Left renal cortex interstitium (tissue), 4 donors: ENCODE results near the gene RAMP3. TPM values are rescaled to one million over a fixed set of nuclear protein-coding genes. Genes with fewer than 3 reads are reported as not detected.
"Not testable (repeated sequence)": the region's sequence is repeated elsewhere in the genome, so short reads cannot be mapped to it uniquely, and the experiment has no call there.

Source experiments
- DNase-seq, 4 donors: peaks; one replicate each; pipeline ENCODE4 v3.0.0-alpha.2; 2013; ENCODE audit warnings: low read depth in 4 of 4, low spot score in 2 of 4, missing footprints in 1 of 4
- polyA plus RNA-seq, 4 donors: library from polyadenylated mRNA; unstranded; fragments of 120-200 nt; gene quantifications; one replicate each; pipeline ENCODE4 v1.2.1, GENCODE V29; 2013; ENCODE audit not compliant: insufficient read length in 4 of 4

Gene RAMP3
- polyA plus RNA-seq, 4 donors = 10.0 to 16.0 (median 13.8) TPM

DNA sequence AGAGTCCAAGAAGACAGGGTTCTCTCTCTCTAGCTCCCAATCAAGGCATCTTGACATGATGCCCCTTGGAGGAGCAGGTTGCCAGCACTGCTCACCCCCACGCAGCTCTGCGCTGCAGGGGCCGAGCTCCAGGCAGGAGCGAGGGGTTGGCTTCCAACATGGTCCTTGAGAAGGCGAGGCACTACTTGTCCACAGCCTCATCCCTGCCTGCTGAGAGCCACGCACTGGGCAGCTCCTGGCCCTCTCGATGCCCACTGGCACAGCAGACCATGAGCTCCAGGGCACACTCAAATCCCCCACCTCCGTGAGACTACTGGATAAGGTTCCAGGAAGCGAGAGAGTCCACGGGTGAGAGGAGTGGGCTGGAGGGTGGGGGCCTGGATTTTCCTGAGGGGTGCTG, 31.1 kb downstream of the RAMP3 start:
- DNase-seq = no peak

- no peak for DNase-seq
These were observed 31.8 kb downstream of the RAMP3 start for GRCh38 chr7:45189151-45189970.

- DNase-seq = no peak
These were observed 33.0 kb downstream of the RAMP3 start for GRCh38 chr7:45190406-45191165.

DNA sequence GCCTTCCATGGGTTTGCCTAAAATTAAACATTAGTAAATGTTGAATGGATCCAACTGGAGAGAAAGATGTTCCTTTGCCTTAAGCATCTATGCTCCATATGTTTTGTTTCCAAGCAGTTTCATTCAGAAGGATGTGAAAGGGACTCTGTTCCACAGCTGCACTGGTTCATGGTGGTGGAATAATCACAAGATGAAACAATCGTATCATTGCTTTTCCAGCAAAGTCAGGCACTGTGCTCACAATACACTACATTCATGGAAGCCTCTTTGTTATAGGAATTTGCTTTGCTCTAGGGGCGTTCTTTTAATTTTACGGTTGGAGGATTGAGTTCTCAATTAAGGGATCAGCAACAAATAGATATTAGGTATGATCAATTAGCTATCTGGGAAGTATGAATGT, 33.8 kb downstream of the RAMP3 start:
- no peak for DNase-seq

DNA sequence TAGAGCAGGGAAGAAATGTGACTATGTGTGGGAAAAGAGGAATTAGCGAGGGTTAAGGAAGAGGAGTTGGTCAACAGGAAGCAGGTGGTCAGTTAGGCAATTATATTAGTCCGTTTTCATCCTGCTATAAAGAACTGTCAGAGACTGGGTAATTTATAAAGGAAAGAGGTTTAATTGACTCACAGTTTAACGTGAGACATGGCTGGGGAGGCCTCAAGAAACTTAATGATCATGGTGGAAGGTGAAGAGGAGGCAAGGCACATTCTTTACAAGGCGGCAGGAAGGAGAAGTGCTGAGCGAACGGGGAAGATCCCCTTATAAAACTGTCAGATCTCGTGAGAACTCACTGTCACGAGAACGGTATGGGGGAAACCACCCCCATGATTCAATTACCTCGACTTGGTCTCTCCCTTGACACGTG, 35.0 kb downstream of the RAMP3 start:
- no peak for DNase-seq

DNA sequence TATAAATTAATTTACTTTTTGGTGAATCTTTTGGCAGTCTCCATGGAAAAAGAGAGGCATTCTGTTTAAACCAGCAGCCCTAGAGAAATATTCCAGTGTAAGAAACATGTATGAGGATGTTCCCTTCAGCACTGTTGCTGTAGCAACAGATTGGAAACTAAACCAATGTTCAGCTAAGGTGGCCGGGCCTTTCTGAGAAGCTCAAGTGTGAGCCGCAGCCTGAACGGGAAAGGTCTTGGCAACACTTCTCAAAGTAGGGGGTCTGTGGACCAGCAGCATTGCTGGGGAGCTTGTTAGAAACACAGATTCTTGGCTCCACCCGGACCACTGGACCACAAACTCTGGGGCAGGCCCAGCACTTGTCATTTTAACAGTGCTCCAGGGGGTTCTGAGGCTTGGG, 36.2 kb downstream of the RAMP3 start:
- DNase-seq = no peak

DNA sequence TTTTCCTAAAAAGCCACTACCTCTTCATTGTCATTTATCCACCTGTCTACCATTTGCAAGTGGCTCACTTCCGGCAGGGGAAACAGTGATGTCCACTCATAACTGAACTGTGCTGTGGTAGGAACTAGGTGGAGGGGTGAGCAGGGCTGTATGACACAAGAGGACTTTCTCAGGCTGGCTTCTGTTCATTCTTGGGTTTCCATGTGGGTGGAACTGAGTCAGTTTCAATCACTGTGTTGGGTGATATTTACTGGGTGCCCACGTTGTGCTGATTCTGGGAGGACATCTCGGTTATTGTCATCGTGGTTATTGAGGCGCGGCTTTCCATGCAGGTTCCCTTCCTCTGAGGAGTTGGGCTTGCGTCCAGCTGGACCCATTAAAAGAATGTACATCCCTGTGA, 38.8 kb downstream of the RAMP3 start:
- no peak for DNase-seq

- no peak for DNase-seq
These were observed 39.9 kb downstream of the RAMP3 start for GRCh38 chr7:45197461-45197860.

DNA sequence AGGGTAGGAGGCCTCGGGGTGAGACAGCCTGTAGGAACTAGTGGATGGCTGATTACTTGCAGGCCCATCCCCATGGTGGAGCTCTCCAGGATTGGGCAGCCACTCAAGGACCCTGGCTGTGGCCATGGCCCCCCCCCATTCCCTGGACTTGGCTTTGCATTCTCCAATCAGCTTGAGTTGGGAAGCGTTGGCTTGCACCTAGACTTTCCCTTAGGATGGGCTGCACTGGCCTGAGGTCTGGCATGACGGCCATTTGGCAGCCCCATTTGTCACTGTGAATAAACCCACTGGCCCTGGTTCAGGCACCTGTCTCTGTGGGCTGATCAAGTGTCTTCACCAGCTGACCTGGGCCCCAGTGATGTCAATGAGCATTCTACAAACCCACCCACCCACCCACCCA, 41.4 kb downstream of the RAMP3 start:
- DNase-seq = no peak

DNA sequence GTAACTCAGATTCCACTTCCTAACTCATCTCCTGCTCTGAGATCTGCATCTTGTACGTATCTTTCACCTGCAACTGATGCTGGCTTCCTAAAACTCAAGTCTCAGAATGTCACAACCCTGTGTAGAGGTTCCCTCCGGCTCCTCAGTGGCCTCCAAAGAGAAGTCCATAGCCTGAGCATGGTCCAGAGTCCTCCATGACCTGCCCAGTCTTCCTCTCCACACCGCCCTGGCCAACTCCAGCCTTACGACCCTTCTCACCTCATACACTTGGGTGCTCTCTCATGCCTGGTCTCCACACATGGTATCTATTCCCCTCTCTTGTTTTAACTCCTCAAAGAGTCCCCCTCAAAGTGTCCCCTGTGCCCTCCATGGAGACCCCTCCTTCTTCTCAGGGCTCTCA, 41.9 kb downstream of the RAMP3 start:
- DNase-seq = no peak

DNA sequence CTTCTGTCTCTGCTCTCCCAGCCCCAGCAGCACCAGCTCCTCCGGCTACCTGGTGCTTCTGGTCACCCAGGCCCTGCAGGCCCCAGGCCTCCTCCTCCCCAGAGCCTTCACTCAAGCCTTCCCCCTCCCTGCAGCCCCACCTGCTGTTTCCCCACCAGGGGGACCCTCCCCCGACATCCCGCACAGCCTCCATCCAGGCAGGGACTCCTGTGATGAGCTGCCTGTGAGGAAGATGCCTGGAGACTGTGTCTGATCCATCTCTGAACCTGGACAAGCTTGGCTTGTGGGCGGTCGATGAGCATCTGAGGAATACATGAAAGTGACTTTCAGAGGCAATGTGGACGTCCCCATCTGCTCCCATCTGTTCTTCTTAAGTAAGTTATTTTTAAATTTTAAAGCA, 45.0 kb downstream of the RAMP3 start:
- DNase-seq = no peak

- no peak for DNase-seq
These were observed 45.4 kb downstream of the RAMP3 start for GRCh38 chr7:45203036-45203435.

DNA sequence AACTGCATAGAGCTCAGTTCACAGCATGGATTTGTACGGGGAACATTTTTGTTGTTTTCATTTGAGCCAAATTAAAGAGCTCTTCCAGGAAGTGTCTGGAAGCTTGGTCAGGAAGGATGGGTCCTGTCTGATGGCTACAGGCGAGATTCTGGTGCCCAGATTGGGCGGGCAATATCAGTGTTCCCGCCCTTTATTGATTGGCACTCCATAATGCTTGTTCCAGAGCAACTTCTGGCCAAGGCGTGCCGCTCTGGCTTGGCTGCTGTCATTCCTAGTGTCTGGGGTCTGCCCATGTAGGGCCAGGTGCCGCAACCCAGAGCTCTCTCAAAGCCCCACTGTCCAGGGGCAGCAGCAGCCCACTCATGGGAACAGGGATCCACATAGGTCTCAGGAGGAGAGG, 45.9 kb downstream of the RAMP3 start:
- DNase-seq = no peak

GRCh38 chr7:45203936-45204445, 46.4 kb downstream of the RAMP3 start:
- no peak for DNase-seq

GRCh38 chr7:45206266-45206665, 48.7 kb downstream of the RAMP3 start:
- not testable (repeated sequence) for DNase-seq

GRCh38 chr7:45209909-45210308, 52.3 kb downstream of the RAMP3 start:
- not testable (repeated sequence) for DNase-seq

GRCh38 chr7:45211066-45211465, 53.5 kb downstream of the RAMP3 start:
- DNase-seq = no peak

GRCh38 chr7:45211958-45212357, 54.4 kb downstream of the RAMP3 start:
- no peak for DNase-seq

DNA sequence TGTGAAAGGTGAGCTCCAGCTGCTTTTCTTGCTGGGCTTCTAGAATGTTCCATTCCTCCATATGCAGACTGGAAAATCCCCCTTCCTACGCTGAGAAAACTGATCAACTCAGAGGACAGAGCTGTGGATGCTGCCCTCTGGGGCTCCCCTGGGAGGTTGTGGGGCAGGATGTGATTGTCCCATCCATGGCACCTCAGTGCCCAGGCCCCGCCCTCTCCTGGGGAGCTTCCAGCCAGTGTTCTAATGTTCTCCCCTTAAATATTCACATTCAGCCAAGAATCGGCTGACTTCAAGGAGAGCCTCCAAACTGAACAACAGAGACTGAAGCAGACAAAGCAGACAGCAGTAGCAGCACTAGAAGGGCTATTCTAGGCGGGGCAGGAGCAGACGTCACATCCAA, 55.0 kb downstream of the RAMP3 start:
- no peak for DNase-seq

DNA sequence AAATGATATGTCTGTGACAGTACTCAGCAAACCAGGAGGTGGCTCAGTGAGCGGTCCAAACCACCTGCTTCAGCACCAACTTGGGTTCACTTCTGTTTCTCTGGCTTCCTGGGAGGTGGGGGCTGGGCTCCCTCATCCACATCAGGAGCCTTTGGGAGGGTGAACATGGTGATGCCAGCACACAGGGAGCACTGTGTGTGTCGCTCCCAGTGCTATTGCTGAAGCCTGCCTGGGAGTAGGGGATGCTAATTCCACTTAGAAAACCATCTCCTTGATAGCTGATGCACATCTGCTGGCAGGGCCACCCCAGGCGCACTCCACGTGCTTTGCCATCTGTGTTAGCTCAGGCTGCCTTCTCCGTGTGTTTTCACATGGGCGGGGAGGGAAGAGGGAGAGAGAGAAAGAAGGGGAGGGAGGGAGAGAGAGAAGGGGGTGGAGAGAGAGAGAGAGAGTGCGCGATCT, 58.0 kb downstream of the RAMP3 start:
- DNase-seq = no peak

DNA sequence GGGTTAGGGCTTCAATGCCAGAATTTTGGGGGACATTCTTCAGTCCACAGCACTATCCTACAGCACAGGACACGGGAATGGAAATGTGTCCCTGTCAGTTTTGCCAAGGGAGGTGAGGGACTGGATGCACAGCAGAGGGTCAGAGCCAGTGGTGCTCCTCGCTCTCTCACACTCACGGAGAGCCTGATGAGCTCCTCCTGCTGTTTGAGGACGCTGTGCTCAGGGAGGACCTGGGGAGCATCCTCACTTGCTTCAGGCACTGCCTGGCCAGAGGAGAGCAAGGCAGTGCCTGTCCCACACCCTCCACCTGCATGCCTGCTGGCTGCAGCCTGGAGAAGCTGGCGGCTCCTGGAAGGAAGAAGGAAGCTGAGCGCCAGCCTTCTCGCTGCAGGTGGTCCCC, 58.6 kb downstream of the RAMP3 start:
- no peak for DNase-seq
